SK-N-SH (cell line): ENCODE measurements around the gene SNX10.

Source experiments
- CHD2 ChIP-seq: fragments of 150-350 bp; IDR thresholded peaks from 2 replicates; pipeline ENCODE4 v1.6.1; 2018; ENCODE audit warnings: low read length; ENCODE audit not compliant: partially characterized antibody
- GATA2 ChIP-seq: sonication (generic); formaldehyde crosslinking; IDR thresholded peaks from 2 replicates; pipeline ENCODE4 v1.5.0; 2020; ENCODE audit warnings: mild to moderate bottlenecking, missing genetic modification reagents
- JUND ChIP-seq: IDR thresholded peaks from 2 replicates; pipeline ENCODE4 v1.4.0; 2012
- PBX3 ChIP-seq: IDR thresholded peaks from 2 replicates; pipeline ENCODE4; 2012
- REST ChIP-seq: IDR thresholded peaks from 2 replicates; pipeline ENCODE4 v1.6.1; 2012; ENCODE audit warnings: mild to moderate bottlenecking, low read depth, low read length, moderate library complexity
- TCF12 ChIP-seq: IDR thresholded peaks from 2 replicates; pipeline ENCODE4 v1.4.0; 2012
- YY1 ChIP-seq: IDR thresholded peaks from 2 replicates; pipeline ENCODE4 v1.4.0; 2012; ENCODE audit warnings: low read depth, mild to moderate bottlenecking
- TF ChIP-seq, protein P1 (sequence below): fragments of 200-600 bp; sonication (generic); IDR thresholded peaks from 2 replicates; pipeline ENCODE4 v1.6.1; 2017; ENCODE audit warnings: antibody characterized with exemption, mild to moderate bottlenecking, moderate library complexity

GRCh38 chr7:26349005-26349915 is 57.6 kb downstream of the SNX10 start:
- TF ChIP-seq JUND (no peak), YY1 (no peak), TCF12 (no peak), GATA2 (CRISPR knock-in tag) (no peak), PBX3 (no peak), REST (no peak), CHD2 (no peak)
- TF ChIP-seq, protein P1, sequence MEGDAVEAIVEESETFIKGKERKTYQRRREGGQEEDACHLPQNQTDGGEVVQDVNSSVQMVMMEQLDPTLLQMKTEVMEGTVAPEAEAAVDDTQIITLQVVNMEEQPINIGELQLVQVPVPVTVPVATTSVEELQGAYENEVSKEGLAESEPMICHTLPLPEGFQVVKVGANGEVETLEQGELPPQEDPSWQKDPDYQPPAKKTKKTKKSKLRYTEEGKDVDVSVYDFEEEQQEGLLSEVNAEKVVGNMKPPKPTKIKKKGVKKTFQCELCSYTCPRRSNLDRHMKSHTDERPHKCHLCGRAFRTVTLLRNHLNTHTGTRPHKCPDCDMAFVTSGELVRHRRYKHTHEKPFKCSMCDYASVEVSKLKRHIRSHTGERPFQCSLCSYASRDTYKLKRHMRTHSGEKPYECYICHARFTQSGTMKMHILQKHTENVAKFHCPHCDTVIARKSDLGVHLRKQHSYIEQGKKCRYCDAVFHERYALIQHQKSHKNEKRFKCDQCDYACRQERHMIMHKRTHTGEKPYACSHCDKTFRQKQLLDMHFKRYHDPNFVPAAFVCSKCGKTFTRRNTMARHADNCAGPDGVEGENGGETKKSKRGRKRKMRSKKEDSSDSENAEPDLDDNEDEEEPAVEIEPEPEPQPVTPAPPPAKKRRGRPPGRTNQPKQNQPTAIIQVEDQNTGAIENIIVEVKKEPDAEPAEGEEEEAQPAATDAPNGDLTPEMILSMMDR, result no peak
